Mesenchymal stem cell (in vitro differentiated cells and primary cell): ENCODE data around the gene AXIN1.

ENCODE experiments used
- DNase-seq: peaks from one replicate; pipeline ENCODE4 v3.0.0-alpha.2; 2013
- H2AFZ ChIP-seq: one replicate; pipeline ENCODE4 v1.6.1; 2013; ENCODE audit warnings: low read depth, mild to moderate bottlenecking, control low read depth, inconsistent platforms, low read length, moderate library complexity
- H2AK5ac ChIP-seq: 2 replicates; pipeline ENCODE4 v1.6.1; 2013; ENCODE audit warnings: low read length, moderate library complexity, mild to moderate bottlenecking, inconsistent platforms; ENCODE audit not compliant: severe bottlenecking
- H2BK120ac ChIP-seq: one replicate; pipeline ENCODE4 v1.6.1; 2013; ENCODE audit warnings: low read depth, mild to moderate bottlenecking, inconsistent platforms, low read length, moderate library complexity
- H2BK12ac ChIP-seq, 2 experiments: one replicate each; pipeline ENCODE4 v1.6.1; 2013; ENCODE audit warnings: inconsistent platforms in 2 of 2, low read length in 2 of 2, mild to moderate bottlenecking in 2 of 2, moderate library complexity in 2 of 2, control low read depth in 1 of 2
- H2BK15ac ChIP-seq: one replicate; pipeline ENCODE4 v1.6.1; 2013; ENCODE audit warnings: mild to moderate bottlenecking, low read depth, inconsistent platforms; ENCODE audit not compliant: poor library complexity, severe bottlenecking
- H2BK5ac ChIP-seq: 2 replicates; pipeline ENCODE4 v1.6.1; 2013; ENCODE audit warnings: low read depth, mild to moderate bottlenecking, low read length, control low read depth, inconsistent platforms; ENCODE audit not compliant: poor library complexity, severe bottlenecking
- H3K14ac ChIP-seq, 2 experiments: one replicate each; pipeline ENCODE4 v1.6.1; 2013; ENCODE audit warnings: inconsistent platforms in 2 of 2, low read length in 2 of 2, control low read depth in 1 of 2, mild to moderate bottlenecking in 1 of 2, moderate library complexity in 1 of 2
- H3K18ac ChIP-seq, 2 experiments: one replicate each; pipeline ENCODE4 v1.6.1; 2013; ENCODE audit warnings: inconsistent platforms in 2 of 2, low read length in 2 of 2, control low read depth in 1 of 2, low read depth in 1 of 2, mild to moderate bottlenecking in 1 of 2
- H3K23ac ChIP-seq, 2 experiments: one replicate each; pipeline ENCODE4 v1.6.1; 2013; ENCODE audit warnings: inconsistent platforms in 2 of 2, low read length in 2 of 2, mild to moderate bottlenecking in 2 of 2, moderate library complexity in 2 of 2, control low read depth in 1 of 2
- H3K27ac ChIP-seq: 2 replicates; pipeline ENCODE4 v1.5.1; 2013; ENCODE audit warnings: mild to moderate bottlenecking, moderate library complexity, low read length, control low read depth, inconsistent platforms; ENCODE audit not compliant: poor library complexity, severe bottlenecking
- H3K27me3 ChIP-seq, 2 experiments: 2 replicates each; pipeline versions ENCODE4 v1.6.1 to v1.7.0; 2013; ENCODE audit warnings: low read length in 2 of 2, mild to moderate bottlenecking in 2 of 2, moderate library complexity in 2 of 2, control low read depth in 1 of 2, inconsistent platforms in 1 of 2; ENCODE audit not compliant: control insufficient read depth in 1 of 2, insufficient read depth in 1 of 2
- H3K36me3 ChIP-seq, 2 experiments: 2 replicates each; pipeline versions ENCODE4 v1.6.1 to v1.7.0; 2013; ENCODE audit warnings: low read length in 2 of 2, control low read depth in 1 of 2, inconsistent platforms in 1 of 2, low read depth in 1 of 2, mild to moderate bottlenecking in 1 of 2; ENCODE audit not compliant: insufficient read depth in 2 of 2, control insufficient read depth in 1 of 2
- H3K4ac ChIP-seq, 2 experiments: one replicate each; pipeline ENCODE4 v1.6.1; 2013; ENCODE audit warnings: inconsistent platforms in 2 of 2, low read length in 2 of 2, mild to moderate bottlenecking in 2 of 2, moderate library complexity in 2 of 2, control low read depth in 1 of 2, low read depth in 1 of 2
- H3K4me1 ChIP-seq: 2 replicates; pipeline ENCODE4 v1.6.1; 2013; ENCODE audit warnings: low read depth, low read length, control low read depth; ENCODE audit not compliant: control insufficient read depth, insufficient read depth
- H3K4me2 ChIP-seq: 2 replicates; pipeline ENCODE4 v1.6.1; 2013; ENCODE audit warnings: low read length, mild to moderate bottlenecking, inconsistent platforms; ENCODE audit not compliant: poor library complexity, severe bottlenecking
- H3K4me3 ChIP-seq, 2 experiments: 2 replicates each; pipeline versions ENCODE4 v1.5.1 to v1.7.0; 2013; ENCODE audit warnings: low read length in 2 of 2, mild to moderate bottlenecking in 2 of 2, control low read depth in 1 of 2, low read depth in 1 of 2; ENCODE audit not compliant: insufficient read depth in 1 of 2
- H3K79me1 ChIP-seq: replicated peaks from 2 replicates; pipeline ENCODE4 v1.6.1; 2013; ENCODE audit warnings: mild to moderate bottlenecking, control low read depth, low read length, inconsistent platforms; ENCODE audit not compliant: poor library complexity, severe bottlenecking
- H3K9ac ChIP-seq: 2 replicates; pipeline ENCODE4 v1.7.0; 2013; ENCODE audit warnings: mild to moderate bottlenecking, low read length, moderate library complexity
- H3K9me3 ChIP-seq: 2 replicates; pipeline ENCODE4 v1.7.0; 2013; ENCODE audit warnings: mild to moderate bottlenecking, low read length; ENCODE audit not compliant: control insufficient read depth
- H4K8ac ChIP-seq: one replicate; pipeline ENCODE4 v1.6.1; 2013; ENCODE audit warnings: inconsistent platforms, mild to moderate bottlenecking, low read length, moderate library complexity
- H4K91ac ChIP-seq: one replicate; pipeline ENCODE4 v1.6.1; 2013; ENCODE audit warnings: mild to moderate bottlenecking, low read length, inconsistent platforms
- whole genome bisulfite sequencing: methylation state at CpG from one replicate; pipeline ENCODE4 v1.1.7; 2013; ENCODE audit warnings: mixed read lengths; 5-methylcytosine and 5-hydroxymethylcytosine counted together

The AXIN1 gene

GRCh38 chr16:239948-240277 is 112.6 kb downstream of the AXIN1 start:
- H3K14ac ChIP-seq: no peak overlapping the region
- no peak overlapping the region for H2BK5ac ChIP-seq
- no peak overlapping the region for H2AK5ac ChIP-seq
- no peak overlapping the region for H3K27ac ChIP-seq
- no peak overlapping the region for H3K18ac ChIP-seq
- peaks cover 3 to 7% of the 10 kb centered on the region in 2 experiments for H3K36me3 ChIP-seq
- DNase-seq: peak; percentile 62
- peaks cover 26% of the 10 kb centered on the region for H3K79me1 ChIP-seq
- no peak overlapping the region for H4K8ac ChIP-seq
- no peak overlapping the region for H2BK15ac ChIP-seq
- H3K9me3 ChIP-seq: no peaks in the 10 kb centered on the region
- H4K91ac ChIP-seq: no peak overlapping the region
- H3K4me3 ChIP-seq: no peak overlapping the region
- no peak overlapping the region for H2AFZ ChIP-seq
- 76% methylated on average over 3 of the region's 3 CpGs for WGBS
- no peak overlapping the region for H3K9ac ChIP-seq
- H3K27me3 ChIP-seq: no peaks in the 10 kb centered on the region
- no peak overlapping the region for H3K4ac ChIP-seq
- peaks cover 3% of the 10 kb centered on the region for H3K4me1 ChIP-seq
- H3K23ac ChIP-seq: no peak overlapping the region
- H2BK120ac ChIP-seq: no peak overlapping the region
- no peak overlapping the region for H3K4me2 ChIP-seq
- H2BK12ac ChIP-seq: no peak overlapping the region
